NCI-H2171 (cell line): ENCODE results near the gene EXD3.
A peak's percentile ranks its signal among the peaks of the same experiment; 100 is the strongest.
"Not testable (repeated sequence)": the region's sequence is repeated elsewhere in the genome, so short reads cannot be mapped to it uniquely, and the experiment has no call there.

Experiments
- DNase-seq: peaks from one replicate; lab custom pipeline; 2025; lab: John Stamatoyannopoulos, UW

EXD3 gene

GRCh38 chr9:137422604-137423513 is at the start of gene EXD3, which contains the start of gene NOXA1:
EXD3 (minus strand) TSS chr9:137423162; CDS start chr9:137395357, 27,805 bp downstream.
NOXA1 (plus strand) TSS chr9:137423393; CDS start chr9:137423530, 137 bp downstream.
- peak; percentile 97 for DNase-seq

- DNase-seq = no peak
Observed at GRCh38 chr9:137470785-137471184, 47.8 kb upstream of the EXD3 start.

- DNase-seq = no peak
Observed at GRCh38 chr9:137467896-137468295, 44.9 kb upstream of the EXD3 start.

GRCh38 chr9:137467161-137467581 is 44.2 kb upstream of the EXD3 start:
- DNase-seq = no peak

- not testable (repeated sequence) for DNase-seq
Observed at GRCh38 chr9:137466389-137467085, 43.6 kb upstream of the EXD3 start.

GRCh38 chr9:137465720-137466388 is 42.9 kb upstream of the EXD3 start:
- DNase-seq = no peak

GRCh38 chr9:137465000-137465719 is 42.2 kb upstream of the EXD3 start:
- no peak for DNase-seq

- no peak for DNase-seq
Observed at GRCh38 chr9:137464291-137464999, 41.5 kb upstream of the EXD3 start.

- DNase-seq = no peak
Observed at GRCh38 chr9:137463931-137464290, 40.9 kb upstream of the EXD3 start.

- DNase-seq = peak; percentile 66
Observed at GRCh38 chr9:137462986-137463930, 40.3 kb upstream of the EXD3 start.

GRCh38 chr9:137462396-137462985 is 39.5 kb upstream of the EXD3 start:
- DNase-seq = no peak

- DNase-seq = no peak
Observed at GRCh38 chr9:137461663-137462395, 38.9 kb upstream of the EXD3 start.

- DNase-seq = no peak
Observed at GRCh38 chr9:137461316-137461662, 38.3 kb upstream of the EXD3 start.

GRCh38 chr9:137460363-137461315 is 37.7 kb upstream of the EXD3 start:
- no peak for DNase-seq

- no peak for DNase-seq
Observed at GRCh38 chr9:137459601-137460362, 36.8 kb upstream of the EXD3 start.

GRCh38 chr9:137459152-137459600 is 36.2 kb upstream of the EXD3 start, which contains the start of gene NSMF:
NSMF (minus strand) TSS chr9:137459334; CDS start chr9:137459102, 232 bp downstream.
- DNase-seq = peak; percentile 97
